Measurements from ENCODE around the gene GLUL.

Gene GLUL

DNA sequence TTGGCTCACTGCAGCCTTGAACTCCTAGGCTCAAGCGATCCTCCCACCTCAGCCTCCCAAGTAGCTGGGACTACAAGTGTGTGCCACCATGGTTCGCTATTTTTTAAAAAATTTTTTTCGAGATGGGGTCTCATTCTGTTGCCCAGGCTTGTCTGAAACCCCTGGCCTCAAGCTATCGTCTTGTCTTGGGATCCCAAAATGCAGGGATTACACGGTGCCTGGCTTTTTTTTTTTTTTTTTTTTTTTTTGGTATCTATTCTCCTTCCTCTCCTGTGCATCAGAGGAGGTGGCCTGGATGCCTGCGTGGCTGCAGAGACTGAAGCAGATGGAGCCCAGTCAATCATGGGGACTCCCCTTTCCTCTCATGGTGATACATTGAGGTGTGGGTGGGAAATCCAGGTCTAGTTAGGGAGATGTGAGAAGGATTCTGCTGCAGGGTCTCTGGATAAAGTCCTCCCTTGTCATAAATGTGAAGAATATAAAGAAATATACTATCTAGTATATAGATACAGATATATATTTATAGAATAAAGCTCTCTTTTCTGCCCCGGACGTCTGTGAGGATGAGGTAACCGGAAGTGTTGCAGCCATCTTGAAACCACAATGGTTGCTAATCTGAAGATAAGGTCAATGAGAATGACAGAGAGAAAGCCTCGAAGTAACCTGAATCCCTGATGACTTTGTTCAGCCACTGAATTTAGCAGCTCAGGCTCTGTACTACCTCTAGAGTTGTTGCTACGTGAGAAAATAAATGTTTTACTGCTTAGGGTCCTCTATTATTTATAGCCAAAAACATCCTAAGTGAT lies 38.9 kb upstream of the GLUL start:
- Histone ChIP-seq H4K20me1 (ENCODE audit: insufficient read depth, low read length) (no peaks in the 10 kb centered on the region), H3K27me3 (ENCODE audit: low read depth, low read length) (peaks cover 4% of the 10 kb centered on the region; the same call in 1 of the 2 replicates), H3K4me3 (ENCODE audit: low read length) (no peak overlapping the region), H3K79me2 (ENCODE audit: low read length) (no peaks in the 10 kb centered on the region), H3K36me3 (replicated peaks; ENCODE audit: low read depth, low read length) (no peaks in the 10 kb centered on the region), H3K27ac (ENCODE audit: low read length) (no peak overlapping the region), H3K4me1 (ENCODE audit: low read length) (peaks cover 54% of the 10 kb centered on the region), H3K4me2 (ENCODE audit: low read length) (no peak overlapping the region; the same call in 1 of the 2 replicates), H2AFZ (ENCODE audit: low read depth, low read length) (no peak overlapping the region), H3K9ac (ENCODE audit: low read length) (no peak overlapping the region), H3K9me3 (ENCODE audit: insufficient read depth, low read length) (no peaks in the 10 kb centered on the region)
- no peak for TF ChIP-seq CTCF (IDR thresholded peaks at IDR 0.05; ENCODE audit: low read depth, low read length)
- TF ChIP-seq EZH2phosphoT487 (IDR thresholded peaks at IDR 0.05; ENCODE audit: low read depth) = no peak

DNA sequence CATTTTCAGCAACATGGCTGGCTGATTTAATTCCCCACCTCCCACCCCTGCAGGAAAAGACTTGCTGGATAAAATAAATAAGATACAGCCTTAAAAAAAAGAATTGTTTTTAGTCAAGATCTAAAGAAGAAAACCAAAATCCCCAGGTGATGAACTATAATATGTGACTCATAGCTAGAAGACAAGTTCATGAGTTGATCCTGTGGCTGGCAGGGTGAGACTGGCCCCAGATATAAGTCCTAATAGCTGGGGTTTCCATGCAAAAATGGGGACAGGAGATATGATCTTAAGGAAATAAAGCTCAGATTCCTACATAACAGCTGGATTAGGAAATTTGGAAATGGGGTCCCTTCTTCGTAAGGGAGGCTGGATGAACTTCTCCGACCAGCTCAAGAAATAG lies 36.5 kb upstream of the GLUL start:
- Histone ChIP-seq H3K4me1 (ENCODE audit: low read length) (peaks cover 48% of the 10 kb centered on the region), H2AFZ (ENCODE audit: low read depth, low read length) (no peak overlapping the region), H3K27me3 (ENCODE audit: low read depth, low read length) (peaks cover 4% of the 10 kb centered on the region; the same call in 1 of the 2 replicates), H3K4me2 (ENCODE audit: low read length) (peak overlapping the region; percentile 62), H3K79me2 (ENCODE audit: low read length) (no peaks in the 10 kb centered on the region), H4K20me1 (ENCODE audit: insufficient read depth, low read length) (no peaks in the 10 kb centered on the region), H3K9ac (ENCODE audit: low read length) (peak overlapping the region; percentile 31; the same call in 1 of the 2 replicates), H3K9me3 (ENCODE audit: insufficient read depth, low read length) (no peaks in the 10 kb centered on the region), H3K4me3 (ENCODE audit: low read length) (peak overlapping the region; percentile 17), H3K27ac (ENCODE audit: low read length) (peak overlapping the region; percentile 83), H3K36me3 (replicated peaks; ENCODE audit: low read depth, low read length) (no peaks in the 10 kb centered on the region)
- no peak for TF ChIP-seq EZH2phosphoT487 (IDR thresholded peaks at IDR 0.05; ENCODE audit: low read depth)
- TF ChIP-seq CTCF (IDR thresholded peaks at IDR 0.05; ENCODE audit: low read depth, low read length) = no peak

- Histone ChIP-seq H3K9ac (ENCODE audit: low read length) (peak overlapping the region; percentile 31; the same call in 1 of the 2 replicates), H3K9me3 (ENCODE audit: insufficient read depth, low read length) (no peaks in the 10 kb centered on the region), H3K79me2 (ENCODE audit: low read length) (no peaks in the 10 kb centered on the region), H3K4me1 (ENCODE audit: low read length) (peaks cover 48% of the 10 kb centered on the region), H3K4me3 (ENCODE audit: low read length) (peak overlapping the region; percentile 17; the same call in 1 of the 2 replicates), H4K20me1 (ENCODE audit: insufficient read depth, low read length) (no peaks in the 10 kb centered on the region), H2AFZ (ENCODE audit: low read depth, low read length) (no peak overlapping the region; the same call in 1 of the 2 replicates), H3K4me2 (ENCODE audit: low read length) (peak overlapping the region; percentile 62), H3K27ac (ENCODE audit: low read length) (peak overlapping the region; percentile 83), H3K36me3 (replicated peaks; ENCODE audit: low read depth, low read length) (no peaks in the 10 kb centered on the region), H3K27me3 (ENCODE audit: low read depth, low read length) (peaks cover 4% of the 10 kb centered on the region; the same call in 1 of the 2 replicates)
- no peak for TF ChIP-seq CTCF (IDR thresholded peaks at IDR 0.05; ENCODE audit: low read depth, low read length)
- TF ChIP-seq EZH2phosphoT487 (IDR thresholded peaks at IDR 0.05; ENCODE audit: low read depth) = 0 out of 2 replicates have a peak, but pooled peaks have one; percentile 21
These were observed 35.1 kb upstream of the GLUL start for GRCh38 chr1:182426442-182427430.
